ENCODE data around the gene NRIP1.
"Not testable (repeated sequence)": the region's sequence is repeated elsewhere in the genome, so short reads cannot be mapped to it uniquely, and the experiment has no call there.

NRIP1 gene

GRCh38 chr21:14979264-14979663, 85.5 kb downstream of the NRIP1 start:
- DNase-seq (ENCODE audit: low read depth in 3 of 3) = no peak

GRCh38 chr21:14977814-14978213, 87.0 kb downstream of the NRIP1 start:
- no peak for DNase-seq (ENCODE audit: low read depth in 3 of 3)

GRCh38 chr21:14975136-14975919, 89.5 kb downstream of the NRIP1 start:
- DNase-seq (ENCODE audit: low read depth in 3 of 3) = no peak

- no peak for DNase-seq (ENCODE audit: low read depth in 3 of 3)
Observed at GRCh38 chr21:14972678-14973077, 92.1 kb downstream of the NRIP1 start.

GRCh38 chr21:14968821-14969220, 96.0 kb downstream of the NRIP1 start:
- DNase-seq (ENCODE audit: low read depth in 3 of 3) = no peak

GRCh38 chr21:14968029-14968428, 96.8 kb downstream of the NRIP1 start:
- DNase-seq (ENCODE audit: low read depth in 3 of 3) = no peak

- DNase-seq (ENCODE audit: low read depth in 3 of 3) = no peak
Observed at GRCh38 chr21:14964621-14965020, 100.2 kb downstream of the NRIP1 start.

- no peak for DNase-seq (ENCODE audit: low read depth in 3 of 3)
Observed at GRCh38 chr21:14962217-14962616, 102.6 kb downstream of the NRIP1 start.

GRCh38 chr21:14961502-14961901, 103.3 kb downstream of the NRIP1 start:
- DNase-seq (ENCODE audit: low read depth in 3 of 3) = no peak

- DNase-seq (ENCODE audit: low read depth in 3 of 3) = no peak
Observed at GRCh38 chr21:14959343-14959742, 105.5 kb downstream of the NRIP1 start.

- DNase-seq (ENCODE audit: low read depth in 3 of 3) = no peak
Observed at GRCh38 chr21:14957836-14958235, 107.0 kb downstream of the NRIP1 start.

GRCh38 chr21:14956807-14957206, 108.0 kb downstream of the NRIP1 start:
- DNase-seq (ENCODE audit: low read depth in 3 of 3) = no peak

- DNase-seq (ENCODE audit: low read depth in 3 of 3) = no peak
Observed at GRCh38 chr21:14955936-14956520, 108.8 kb downstream of the NRIP1 start.

GRCh38 chr21:14952916-14953315, 111.9 kb downstream of the NRIP1 start:
- DNase-seq (ENCODE audit: low read depth in 3 of 3) = no peak

- no peak for DNase-seq (ENCODE audit: low read depth in 3 of 3)
Observed at GRCh38 chr21:14949603-14950002, 115.2 kb downstream of the NRIP1 start.

- DNase-seq (ENCODE audit: low read depth in 3 of 3) = no peak
Observed at GRCh38 chr21:14947613-14948160, 117.1 kb downstream of the NRIP1 start.

- DNase-seq (ENCODE audit: low read depth in 3 of 3) = no peak
Observed at GRCh38 chr21:14945176-14945575, 119.6 kb downstream of the NRIP1 start.

GRCh38 chr21:14943616-14944015, 121.2 kb downstream of the NRIP1 start:
- no peak for DNase-seq (ENCODE audit: low read depth in 3 of 3)

GRCh38 chr21:14942801-14943490, 121.9 kb downstream of the NRIP1 start:
- no peak for DNase-seq (ENCODE audit: low read depth in 3 of 3)

GRCh38 chr21:14927324-14927723, 137.5 kb downstream of the NRIP1 start:
- DNase-seq (ENCODE audit: low read depth in 3 of 3) = not testable (repeated sequence)

GRCh38 chr21:14926186-14926585, 138.6 kb downstream of the NRIP1 start:
- DNase-seq (ENCODE audit: low read depth in 3 of 3) = no peak

GRCh38 chr21:14923468-14923867, 141.3 kb downstream of the NRIP1 start:
- DNase-seq (ENCODE audit: low read depth in 3 of 3) = no peak

- no peak for DNase-seq (ENCODE audit: low read depth in 3 of 3)
Observed at GRCh38 chr21:14922980-14923379, 141.8 kb downstream of the NRIP1 start.
